Mesendoderm (in vitro differentiated cells): ENCODE results near the gene ATXN7L1.

ENCODE experiments used
- DNase-seq: peaks from one replicate; pipeline ENCODE4 v3.0.0; 2013
- H2AK5ac ChIP-seq: 2 replicates; pipeline ENCODE4 v1.6.1; 2013; ENCODE audit warnings: low read length, inconsistent platforms
- H2BK120ac ChIP-seq: 2 replicates; pipeline ENCODE4 v1.6.1; 2013; ENCODE audit warnings: low read depth, mild to moderate bottlenecking, low read length, moderate library complexity, mixed read lengths
- H2BK15ac ChIP-seq: replicated peaks from 2 replicates; pipeline ENCODE4 v1.6.1; 2013; ENCODE audit warnings: low read depth, mild to moderate bottlenecking, moderate library complexity
- H2BK5ac ChIP-seq: 2 replicates; pipeline ENCODE4 v1.6.1; 2013; ENCODE audit warnings: low read length, inconsistent platforms
- H3K18ac ChIP-seq: 2 replicates; pipeline ENCODE4 v1.6.1; 2013; ENCODE audit warnings: mild to moderate bottlenecking, low read length, mixed read lengths
- H3K23ac ChIP-seq: one replicate; pipeline ENCODE4 v1.6.1; 2013; ENCODE audit warnings: low read length
- H3K27ac ChIP-seq: 2 replicates; pipeline ENCODE4 v1.5.1; 2013; ENCODE audit warnings: low read depth, mild to moderate bottlenecking, inconsistent platforms, low read length, moderate library complexity
- H3K27me3 ChIP-seq: 2 replicates; pipeline ENCODE4 v1.6.1; 2013; ENCODE audit warnings: low read length, control low read depth, mild to moderate bottlenecking, inconsistent platforms; ENCODE audit not compliant: insufficient read depth, poor library complexity
- H3K36me3 ChIP-seq: 2 replicates; pipeline ENCODE4 v1.6.1; 2013; ENCODE audit warnings: low read length, inconsistent platforms; ENCODE audit not compliant: control insufficient read depth, insufficient read depth
- H3K4ac ChIP-seq: one replicate; pipeline ENCODE4 v1.6.1; 2013; ENCODE audit warnings: low read depth, mild to moderate bottlenecking, low read length, moderate library complexity
- H3K4me1 ChIP-seq: 2 replicates; pipeline ENCODE4 v1.6.1; 2013; ENCODE audit warnings: low read depth, low read length, inconsistent platforms; ENCODE audit not compliant: control insufficient read depth
- H3K4me2 ChIP-seq: 2 replicates; pipeline ENCODE4 v1.6.1; 2013; ENCODE audit warnings: low read length
- H3K4me3 ChIP-seq: 2 replicates; pipeline ENCODE4 v1.5.1; 2013; ENCODE audit warnings: mild to moderate bottlenecking, low read length
- H3K56ac ChIP-seq: one replicate; pipeline ENCODE4 v1.6.1; 2013; ENCODE audit warnings: low read length
- H3K79me1 ChIP-seq: 2 replicates; pipeline ENCODE4 v1.6.1; 2013; ENCODE audit warnings: low read length, inconsistent platforms
- H3K79me2 ChIP-seq: 2 replicates; pipeline ENCODE4 v1.6.1; 2013; ENCODE audit warnings: mild to moderate bottlenecking, low read length; ENCODE audit not compliant: control insufficient read depth, insufficient read depth
- H3K9ac ChIP-seq: 2 replicates; pipeline ENCODE4 v1.6.1; 2013; ENCODE audit warnings: low read length, inconsistent platforms
- H4K5ac ChIP-seq: one replicate; pipeline ENCODE4 v1.6.1; 2013; ENCODE audit warnings: low read length
- H4K8ac ChIP-seq: one replicate; pipeline ENCODE4 v1.6.1; 2013; ENCODE audit warnings: low read depth, mild to moderate bottlenecking, control low read depth, low read length, moderate library complexity
- WGBS: extraction: QIAGEN DNeasy Blood & Tissue Kit; methylation state at CpG from one replicate; pipeline ENCODE4 v1.1.7; 2013; ENCODE audit warnings: low lambda C conversion rate, missing lambda C conversion rate; ENCODE audit not compliant: insufficient coverage; ENCODE audit errors: extremely low coverage; 5-methylcytosine and 5-hydroxymethylcytosine counted together

The ATXN7L1 gene

DNA sequence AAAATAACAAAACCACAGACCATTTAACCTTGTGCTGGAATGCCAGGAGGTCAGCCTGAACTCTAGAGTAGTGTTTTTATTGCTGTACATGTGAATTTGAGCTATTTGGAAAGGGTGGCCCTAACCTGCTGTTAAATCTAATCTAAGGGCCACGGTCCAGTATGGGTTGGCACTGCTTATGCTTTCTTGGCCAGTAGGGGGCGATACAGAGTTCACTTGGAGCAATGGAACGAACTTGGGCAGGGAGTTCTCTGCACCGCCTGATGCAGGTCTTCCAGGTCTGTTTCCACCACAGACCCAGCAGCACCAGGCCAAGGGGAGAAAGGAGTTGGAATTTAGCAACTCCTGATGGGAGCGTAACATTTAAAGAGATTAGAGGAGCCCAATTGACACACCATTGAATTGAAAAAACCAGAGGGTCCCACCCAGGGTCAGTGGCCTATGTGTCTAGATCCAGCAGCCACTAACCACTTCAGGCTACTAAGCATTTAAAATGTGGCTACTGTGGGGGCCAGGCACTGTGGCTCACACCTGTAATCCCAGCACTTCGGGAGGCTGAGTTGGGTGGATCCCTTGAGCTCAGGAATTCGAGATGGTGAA, 219.4 kb downstream of the ATXN7L1 start:
- no peaks in the 10 kb centered on the region for H3K36me3 ChIP-seq

DNA sequence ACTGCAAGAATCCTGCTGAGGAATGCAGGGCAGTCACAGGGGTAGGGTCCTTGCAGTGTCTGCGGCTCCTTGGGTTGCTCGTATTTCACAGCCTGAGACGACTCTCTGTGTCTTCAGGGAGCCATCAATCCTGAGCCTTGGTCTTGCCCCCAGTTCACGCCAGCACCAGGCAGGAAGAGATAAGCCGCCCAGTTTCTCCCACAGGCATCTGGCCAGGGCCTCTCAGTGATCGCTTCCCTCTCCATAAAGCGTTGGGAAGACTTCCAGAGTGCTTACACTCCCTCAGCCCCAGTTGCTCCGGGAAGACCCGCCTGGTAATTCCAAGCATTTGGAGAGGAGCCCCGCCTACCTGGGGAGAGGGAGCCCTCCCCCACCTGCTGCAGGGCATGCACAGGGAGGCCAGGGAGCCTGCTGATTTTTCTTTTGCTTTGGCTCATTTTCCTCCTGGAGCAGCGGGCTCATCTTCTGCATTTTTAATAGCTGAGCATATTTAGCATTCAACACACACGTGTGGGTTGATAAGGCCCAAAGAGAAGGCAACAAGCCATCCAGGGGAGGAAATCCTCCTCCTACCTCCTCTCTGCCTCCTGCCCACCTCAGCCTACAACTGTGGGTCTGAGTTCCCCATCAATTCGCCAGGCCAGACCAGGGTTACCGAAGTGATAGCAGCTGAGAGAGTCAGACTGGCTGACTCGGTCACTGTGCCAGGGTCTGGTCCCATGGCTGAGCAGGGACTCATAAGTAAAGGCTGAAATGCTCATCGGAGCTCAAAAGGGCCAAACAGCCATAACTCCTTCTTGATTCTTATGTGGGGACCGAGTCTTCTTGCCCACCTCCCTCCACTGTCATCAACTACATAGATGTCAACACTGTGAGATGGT, 220.7 kb downstream of the ATXN7L1 start:
- Histone ChIP-seq H3K4me3 (no peak overlapping the region), H3K79me2 (no peaks in the 10 kb centered on the region), H3K9ac (peak overlapping the region; percentile 57), H3K36me3 (no peaks in the 10 kb centered on the region), H2BK5ac (peak overlapping the region; percentile 92), H3K56ac (peak overlapping the region; percentile 91), H4K5ac (no peak overlapping the region), H3K4ac (peak overlapping the region; percentile 92), H2AK5ac (peak overlapping the region; percentile 51), H3K4me2 (no peak overlapping the region), H4K8ac (no peak overlapping the region), H2BK15ac (no peak overlapping the region), H3K23ac (no peak overlapping the region), H2BK120ac (peak overlapping the region; percentile 66), H3K18ac (peak overlapping the region; percentile 60), H3K27ac (peak overlapping the region; percentile 93), H3K4me1 (peaks cover 28% of the 10 kb centered on the region), H3K79me1 (no peaks in the 10 kb centered on the region), H3K27me3 (no peaks in the 10 kb centered on the region)
- DNase-seq = peak; percentile 98
- WGBS = no CpG with 5 or more reads among the region's 17 CpGs

More for the DNA sequence above, 219.4 kb downstream of the ATXN7L1 start:
- Histone ChIP-seq H3K4me2 (no peak overlapping the region), H3K9ac (no peak overlapping the region), H2BK15ac (no peak overlapping the region), H3K79me2 (no peaks in the 10 kb centered on the region), H3K23ac (no peak overlapping the region), H3K79me1 (no peaks in the 10 kb centered on the region), H2BK120ac (peak overlapping the region; percentile 66), H3K4me3 (no peak overlapping the region), H3K27ac (peak overlapping the region; percentile 93), H3K27me3 (no peaks in the 10 kb centered on the region), H3K18ac (peak overlapping the region; percentile 57), H4K8ac (no peak overlapping the region), H4K5ac (no peak overlapping the region), H3K4me1 (peaks cover 25% of the 10 kb centered on the region), H3K56ac (peak overlapping the region; percentile 62), H3K4ac (peak overlapping the region; percentile 61), H2BK5ac (peak overlapping the region; percentile 83), H2AK5ac (peak overlapping the region; percentile 65)
- DNase-seq = peak; percentile 97
- no CpG with 5 or more reads among the region's 7 CpGs for WGBS

DNA sequence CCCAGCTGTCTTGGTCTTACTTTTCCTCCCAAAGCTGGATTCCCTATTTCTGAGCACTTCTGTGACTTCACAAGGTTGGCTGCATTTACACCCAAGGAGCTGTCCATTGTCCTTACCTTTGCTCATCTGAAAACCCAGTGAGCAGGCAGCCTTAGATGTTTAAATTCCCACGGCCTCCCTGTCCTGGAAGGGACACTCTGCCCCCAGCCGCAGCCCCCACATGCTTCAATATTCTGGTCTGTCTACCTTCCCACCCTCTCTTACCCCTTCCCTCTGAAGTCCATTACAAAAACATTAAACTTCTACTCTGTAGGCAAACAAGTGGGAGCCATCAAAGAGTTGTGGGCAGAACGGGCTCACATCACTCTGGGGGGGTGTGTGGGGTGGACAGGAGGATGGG, 221.3 kb downstream of the ATXN7L1 start:
- H4K5ac ChIP-seq = no peak overlapping the region
- peak overlapping the region; percentile 57 for H3K9ac ChIP-seq
- H3K79me2 ChIP-seq = no peaks in the 10 kb centered on the region
- H3K4me3 ChIP-seq = no peak overlapping the region
- peak overlapping the region; percentile 8 for H2AK5ac ChIP-seq
- H3K79me1 ChIP-seq = no peaks in the 10 kb centered on the region
- peak overlapping the region; percentile 4 for H2BK120ac ChIP-seq
- no peak overlapping the region for H2BK15ac ChIP-seq
- H3K4me1 ChIP-seq = peaks cover 28% of the 10 kb centered on the region
- DNase-seq = peak; percentile 82
- peak overlapping the region; percentile 93 for H3K27ac ChIP-seq
- H3K23ac ChIP-seq = no peak overlapping the region
- no peak overlapping the region for H4K8ac ChIP-seq
- no CpG with 5 or more reads among the region's 3 CpGs for WGBS
- H2BK5ac ChIP-seq = peak overlapping the region; percentile 87
- no peak overlapping the region for H3K4me2 ChIP-seq
- no peaks in the 10 kb centered on the region for H3K36me3 ChIP-seq
- peak overlapping the region; percentile 75 for H3K4ac ChIP-seq
- H3K18ac ChIP-seq = peak overlapping the region; percentile 60
- peak overlapping the region; percentile 91 for H3K56ac ChIP-seq
- H3K27me3 ChIP-seq = no peaks in the 10 kb centered on the region

DNA sequence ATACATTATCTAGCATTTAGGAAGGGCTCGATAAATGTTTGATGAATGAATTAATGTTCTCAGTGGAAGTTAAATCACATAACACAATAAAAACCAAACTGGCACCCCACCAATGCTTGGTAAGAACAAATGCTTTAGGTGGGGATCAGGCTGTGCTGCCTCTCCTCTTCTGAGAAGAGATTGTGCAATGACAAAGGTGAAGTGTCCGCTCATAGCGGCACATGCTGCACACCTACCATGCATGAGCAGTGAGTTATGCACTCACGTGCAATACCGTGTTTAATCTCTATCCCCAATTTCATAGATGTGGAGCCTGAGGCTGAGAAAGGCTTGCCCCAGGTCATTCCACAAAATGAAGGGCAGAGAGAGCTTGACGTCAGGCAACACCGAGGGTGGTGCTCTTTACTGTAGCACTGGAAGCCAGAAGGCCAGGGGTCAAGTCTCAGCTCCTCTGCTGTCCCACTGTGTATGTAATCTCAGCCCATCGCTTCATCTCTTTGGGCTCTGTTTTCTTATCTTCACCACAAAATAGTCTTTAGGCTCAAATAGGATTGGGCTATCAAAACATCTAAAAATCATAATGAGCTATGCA, 222.2 kb downstream of the ATXN7L1 start:
- Histone ChIP-seq H3K56ac (peak overlapping the region; percentile 32), H2BK15ac (peak overlapping the region; percentile 0), H3K36me3 (no peaks in the 10 kb centered on the region), H3K79me1 (no peaks in the 10 kb centered on the region), H3K79me2 (no peaks in the 10 kb centered on the region), H2BK5ac (peak overlapping the region; percentile 62), H3K4me3 (no peak overlapping the region), H3K18ac (peak overlapping the region; percentile 72), H3K23ac (no peak overlapping the region), H3K4me2 (no peak overlapping the region), H2BK120ac (peak overlapping the region; percentile 66), H3K4ac (peak overlapping the region; percentile 46), H3K9ac (no peak overlapping the region), H4K5ac (no peak overlapping the region), H3K27me3 (no peaks in the 10 kb centered on the region), H2AK5ac (no peak overlapping the region), H3K27ac (peak overlapping the region; percentile 45), H4K8ac (no peak overlapping the region), H3K4me1 (peaks cover 28% of the 10 kb centered on the region)
- WGBS = no CpG with 5 or more reads among the region's 8 CpGs
- DNase-seq = peak; percentile 55

- H2BK15ac ChIP-seq = no peak overlapping the region
- H3K4me2 ChIP-seq = no peak overlapping the region
- no peaks in the 10 kb centered on the region for H3K36me3 ChIP-seq
- H3K9ac ChIP-seq = peak overlapping the region; percentile 3
- H2BK5ac ChIP-seq = peak overlapping the region; percentile 89
- H4K8ac ChIP-seq = no peak overlapping the region
- no peaks in the 10 kb centered on the region for H3K79me2 ChIP-seq
- no peak for DNase-seq
- H3K4me1 ChIP-seq = peaks cover 33% of the 10 kb centered on the region
- H3K4me3 ChIP-seq = no peak overlapping the region
- no CpG with 5 or more reads among the region's 6 CpGs for WGBS
- H3K27me3 ChIP-seq = no peaks in the 10 kb centered on the region
- H3K23ac ChIP-seq = no peak overlapping the region
- peak overlapping the region; percentile 46 for H3K4ac ChIP-seq
- peak overlapping the region; percentile 32 for H3K56ac ChIP-seq
- H3K18ac ChIP-seq = peak overlapping the region; percentile 72
- no peaks in the 10 kb centered on the region for H3K79me1 ChIP-seq
- H3K27ac ChIP-seq = peak overlapping the region; percentile 20
- H2BK120ac ChIP-seq = peak overlapping the region; percentile 66
- H4K5ac ChIP-seq = no peak overlapping the region
- peak overlapping the region; percentile 17 for H2AK5ac ChIP-seq
These were observed 222.9 kb downstream of the ATXN7L1 start for GRCh38 chr7:105653441-105654005.
